Kidney (tissue), 14 donors: ENCODE data around the gene NDUFB11. TPM values are rescaled to one million over a fixed set of nuclear protein-coding genes. Genes with fewer than 3 reads are reported as not detected.

Experiments
- DNase-seq, 5 donors: peaks; one replicate each; pipeline ENCODE4 v3.0.0-alpha.2; 2013 to 2020
- FAIRE-seq: peaks from 2 replicates; lab custom pipeline; 2012; peaks lifted over from hg19 to GRCh38; lab: Jason Lieb, UNC
- H3K27ac ChIP-seq, 2 donors: one replicate each; pipeline ENCODE4 v1.7.0; 2013; ENCODE audit warnings: low read depth in 2 of 2, low read length in 2 of 2, inconsistent platforms in 1 of 2
- H3K27me3 ChIP-seq: one replicate; pipeline ENCODE4 v1.7.1; 2013; ENCODE audit warnings: low read length, inconsistent platforms; ENCODE audit not compliant: control insufficient read depth, insufficient read depth
- H3K36me3 ChIP-seq, 3 donors: one replicate each; pipeline versions ENCODE4 v1.7.0 to v1.7.1; 2013; ENCODE audit warnings: low read length in 3 of 3, control low read depth in 1 of 3, inconsistent platforms in 1 of 3; ENCODE audit not compliant: insufficient read depth in 3 of 3, control insufficient read depth in 2 of 3
- H3K4me1 ChIP-seq, 3 donors: one replicate each; pipeline versions ENCODE4 v1.7.0 to v1.7.1; 2013; ENCODE audit warnings: low read length in 3 of 3, inconsistent platforms in 1 of 3, low read depth in 1 of 3; ENCODE audit not compliant: control insufficient read depth in 2 of 3, insufficient read depth in 2 of 3
- H3K4me3 ChIP-seq, 3 donors: one replicate each; pipeline versions ENCODE4 v1.7.0 to v1.8.1; 2013; ENCODE audit warnings: low read length in 3 of 3, control low read depth in 1 of 3, inconsistent platforms in 1 of 3
- H3K9ac ChIP-seq, 3 donors: one replicate each; pipeline versions ENCODE4 v1.7.0 to v1.7.1; 2013; ENCODE audit warnings: low read length in 3 of 3, control low read depth in 1 of 3, inconsistent platforms in 1 of 3
- H3K9me3 ChIP-seq, 3 donors: one replicate each; pipeline versions ENCODE4 v1.7.0 to v1.7.1; 2013; ENCODE audit warnings: low read length in 3 of 3, control low read depth in 1 of 3, inconsistent platforms in 1 of 3; ENCODE audit not compliant: control insufficient read depth in 2 of 3, insufficient read depth in 1 of 3
- CTCF ChIP-seq: IDR thresholded peaks from 3 replicates; pipeline ENCODE4 v1.5.1; 2012; ENCODE audit warnings: mild to moderate bottlenecking, moderate library complexity, borderline replicate concordance; ENCODE audit not compliant: insufficient read depth; ENCODE audit errors: extremely low read depth
- intact Hi-C: fragments of 100-400 bp; cut with DNase I; formaldehyde crosslinking; loops from one replicate; pipeline ENCODE4 v1.11.1; 2022
- polyA plus RNA-seq: library from polyadenylated mRNA; stranded (reverse); fragments of 350-450 nt; fragmentation: Illumina TruSeq; extraction: RNeasy Lipid Tissue Mini Kit (QIAGEN cat#74804); gene quantifications from one replicate; pipeline ENCODE4 v1.2.3, GENCODE V29; 2014; ENCODE audit warnings: low read depth, low replicate concordance; ENCODE audit not compliant: insufficient read depth
- total RNA-seq: library from RNA; stranded (reverse); fragmentation: NEBNext Ultra II Directional; extraction: Animal tissue kit (Norgen Biotek cat#: 25700); gene quantifications from one replicate; pipeline ENCODE4 v1.2.1, GENCODE V29; 2021
- donor health status: control.
- donor health status: control.
- donor health status: control.
- donor health status: control.
- donor health status: control.
- donor health status: DM: yes; HTN: yes; CAD: no.
- donor health status: Normal renal cell carcinoma (clear cell type).

NDUFB11 gene
- total and polyA plus RNA-seq, 2 donors from 2014 or later: 70.7 to 215 TPM

DNA sequence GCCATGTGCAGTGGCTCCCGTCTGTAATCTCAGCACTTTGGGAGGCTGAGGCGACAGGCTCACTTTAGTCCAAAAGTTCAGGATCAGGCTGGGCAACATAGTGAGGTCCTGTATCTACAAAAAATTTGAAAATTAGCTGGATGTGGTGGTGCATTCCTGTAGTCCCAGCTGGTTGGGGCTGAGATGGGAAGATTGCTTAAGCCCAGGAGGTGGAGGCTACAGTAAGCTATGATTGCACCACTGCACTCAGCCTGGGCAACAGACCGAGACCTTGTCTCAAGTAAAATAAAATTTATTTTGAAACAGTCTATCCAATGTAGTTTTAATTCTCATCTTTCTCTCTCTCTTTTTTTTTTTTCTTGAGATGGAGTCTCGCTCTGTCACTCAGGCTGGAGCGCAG is 21.6 kb upstream of the NDUFB11 start:
- H3K27me3 ChIP-seq: no peaks in the 10 kb centered on the region
- no peak overlapping the region for H3K4me3 ChIP-seq
- no peak overlapping the region for H3K9ac ChIP-seq
- no peak overlapping the region for H3K27ac ChIP-seq
- TF ChIP-seq CTCF: no peak
- no peaks in the 10 kb centered on the region for H3K9me3 ChIP-seq
- H3K36me3 ChIP-seq: peaks cover 0 to under 1% (median 0%) of the 10 kb centered on the region in 3 donors
- intact Hi-C loops: no loop called here
- H3K4me1 ChIP-seq: no peaks in the 10 kb centered on the region
- no peak for FAIRE-seq
- no peak for DNase-seq

GRCh38 chrX:47164420-47164819 is 19.9 kb upstream of the NDUFB11 start:
- no peak overlapping the region for H3K27ac ChIP-seq
- DNase-seq (no peak), FAIRE-seq (no peak)
- H3K36me3 ChIP-seq: no peaks in the 10 kb centered on the region
- H3K4me3 ChIP-seq: no peak overlapping the region
- intact Hi-C loops: no loop called here
- H3K9ac ChIP-seq: no peak overlapping the region
- no peaks in the 10 kb centered on the region for H3K27me3 ChIP-seq
- no peak for TF ChIP-seq CTCF
- no peaks in the 10 kb centered on the region for H3K9me3 ChIP-seq
- no peaks in the 10 kb centered on the region for H3K4me1 ChIP-seq

DNA sequence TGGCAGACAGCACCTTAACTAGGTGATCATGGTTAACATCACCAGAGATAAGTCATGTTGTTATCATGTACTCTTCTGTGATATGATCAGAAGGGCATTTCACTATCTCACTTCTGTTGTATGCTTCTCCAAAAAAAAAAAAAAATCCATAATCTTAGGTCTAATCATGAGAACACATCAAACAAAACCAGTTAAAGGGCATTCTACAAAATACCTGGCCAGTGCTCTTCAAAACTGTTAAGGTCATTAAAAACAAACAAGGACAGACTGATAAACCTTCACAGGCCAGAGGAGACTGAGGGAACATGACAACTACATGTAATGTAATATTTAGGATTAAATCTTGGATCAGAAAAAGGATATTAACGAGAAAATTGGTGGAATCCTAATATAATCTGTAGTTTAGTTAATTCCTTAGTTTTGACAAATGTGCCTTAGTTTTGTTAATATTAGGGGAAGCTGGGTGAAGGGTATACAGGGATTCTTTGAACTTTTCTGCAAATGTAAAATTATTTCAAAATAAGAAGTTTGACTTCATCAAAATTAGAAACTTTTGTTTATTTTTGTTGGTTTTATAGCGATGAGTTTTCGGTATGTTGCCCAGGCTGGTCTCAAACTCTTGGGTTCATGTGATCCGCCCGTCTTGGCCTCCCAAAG is 18.6 kb upstream of the NDUFB11 start:
- no peak for DNase-seq
- intact Hi-C loops: no loop called here
- Histone ChIP-seq H3K36me3 (no peaks in the 10 kb centered on the region), H3K9ac (no peak overlapping the region), H3K4me3 (no peak overlapping the region), H3K9me3 (no peaks in the 10 kb centered on the region), H3K4me1 (no peaks in the 10 kb centered on the region), H3K27me3 (no peaks in the 10 kb centered on the region), H3K27ac (no peak overlapping the region)
- no peak for TF ChIP-seq CTCF
- no peak for FAIRE-seq

GRCh38 chrX:47160781-47161180 is 16.3 kb upstream of the NDUFB11 start:
- no peak overlapping the region for H3K27ac ChIP-seq
- no peak overlapping the region for H3K9ac ChIP-seq
- no peak overlapping the region for H3K4me3 ChIP-seq
- TF ChIP-seq CTCF: no peak
- H3K36me3 ChIP-seq: no peaks in the 10 kb centered on the region
- intact Hi-C loops: no loop called here
- no peaks in the 10 kb centered on the region for H3K27me3 ChIP-seq
- FAIRE-seq (no peak), DNase-seq (peak in 1 of 5 donors; percentile 2)
- no peaks in the 10 kb centered on the region for H3K4me1 ChIP-seq
- no peaks in the 10 kb centered on the region for H3K9me3 ChIP-seq
